Epithelial cell of esophagus (primary cell): ENCODE results near the gene LVRN.

Experiments
- DNase-seq: peaks from one replicate; pipeline ENCODE4 v3.0.0; 2010; ENCODE audit warnings: low read depth
- H3K4me3 ChIP-seq: 2 replicates; pipeline ENCODE4 v1.5.1; 2011; ENCODE audit warnings: mild to moderate bottlenecking, low read length, control low read depth
- TF ChIP-seq, protein P1 (sequence below): IDR thresholded peaks from 2 replicates; pipeline ENCODE4 v1.5.1; 2011; ENCODE audit warnings: low read depth, mild to moderate bottlenecking, low read length, control low read depth, inconsistent platforms; ENCODE audit not compliant: insufficient read depth; ENCODE audit errors: missing control alignments

The LVRN gene

DNA sequence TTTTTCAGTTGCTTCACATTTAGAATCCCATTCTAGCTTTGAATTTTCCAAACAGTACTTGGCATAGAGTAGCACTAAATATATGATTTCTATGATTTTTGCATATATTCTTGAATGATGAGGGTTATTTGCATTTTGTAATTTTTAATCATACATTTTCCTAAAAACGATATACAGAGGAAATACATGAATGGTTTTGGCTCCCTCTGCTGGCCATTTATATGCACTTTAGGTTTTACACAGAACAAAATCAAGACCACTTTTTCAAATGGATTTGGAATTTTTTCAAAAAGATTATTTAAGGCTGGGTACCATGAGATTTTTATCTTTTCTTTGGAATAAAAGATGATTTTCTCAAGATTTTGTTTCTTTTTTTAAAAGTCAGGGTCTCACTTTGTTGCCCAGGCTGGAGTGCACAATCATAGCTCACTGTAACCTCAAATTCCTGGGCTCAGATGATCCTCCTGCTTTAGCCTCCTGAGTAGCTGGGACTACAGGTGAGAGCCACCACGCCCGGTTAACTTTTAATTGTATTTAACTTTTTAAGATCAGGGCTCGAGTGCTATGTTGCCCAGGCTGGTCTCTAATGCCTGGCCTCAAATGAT lies 105.9 kb downstream of the LVRN start:
- TF ChIP-seq, protein P1, sequence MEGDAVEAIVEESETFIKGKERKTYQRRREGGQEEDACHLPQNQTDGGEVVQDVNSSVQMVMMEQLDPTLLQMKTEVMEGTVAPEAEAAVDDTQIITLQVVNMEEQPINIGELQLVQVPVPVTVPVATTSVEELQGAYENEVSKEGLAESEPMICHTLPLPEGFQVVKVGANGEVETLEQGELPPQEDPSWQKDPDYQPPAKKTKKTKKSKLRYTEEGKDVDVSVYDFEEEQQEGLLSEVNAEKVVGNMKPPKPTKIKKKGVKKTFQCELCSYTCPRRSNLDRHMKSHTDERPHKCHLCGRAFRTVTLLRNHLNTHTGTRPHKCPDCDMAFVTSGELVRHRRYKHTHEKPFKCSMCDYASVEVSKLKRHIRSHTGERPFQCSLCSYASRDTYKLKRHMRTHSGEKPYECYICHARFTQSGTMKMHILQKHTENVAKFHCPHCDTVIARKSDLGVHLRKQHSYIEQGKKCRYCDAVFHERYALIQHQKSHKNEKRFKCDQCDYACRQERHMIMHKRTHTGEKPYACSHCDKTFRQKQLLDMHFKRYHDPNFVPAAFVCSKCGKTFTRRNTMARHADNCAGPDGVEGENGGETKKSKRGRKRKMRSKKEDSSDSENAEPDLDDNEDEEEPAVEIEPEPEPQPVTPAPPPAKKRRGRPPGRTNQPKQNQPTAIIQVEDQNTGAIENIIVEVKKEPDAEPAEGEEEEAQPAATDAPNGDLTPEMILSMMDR = peak; percentile 69
- DNase-seq = peak; percentile 61
- no peak overlapping the region for H3K4me3 ChIP-seq

DNA sequence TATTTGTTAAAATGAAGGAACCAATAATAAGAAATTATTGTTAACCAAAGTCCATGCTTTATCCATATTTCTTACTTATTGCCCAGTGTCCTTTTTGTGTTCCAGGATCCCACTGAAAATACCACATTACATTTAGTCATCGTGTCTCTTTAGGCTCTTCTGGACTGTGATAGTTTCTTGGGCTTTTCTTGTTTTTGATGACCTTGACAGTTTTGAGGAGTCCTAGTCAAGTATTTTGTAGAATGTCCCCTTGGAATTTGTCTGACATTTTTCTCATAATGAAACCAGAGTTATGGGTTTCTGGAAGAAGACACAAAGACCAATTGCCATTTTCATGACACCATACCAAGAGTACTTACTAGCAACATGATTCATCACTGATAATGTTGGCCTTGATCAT lies 108.9 kb downstream of the LVRN start:
- TF ChIP-seq, protein P1 = no peak
- no peak for DNase-seq
- no peak overlapping the region for H3K4me3 ChIP-seq

DNA sequence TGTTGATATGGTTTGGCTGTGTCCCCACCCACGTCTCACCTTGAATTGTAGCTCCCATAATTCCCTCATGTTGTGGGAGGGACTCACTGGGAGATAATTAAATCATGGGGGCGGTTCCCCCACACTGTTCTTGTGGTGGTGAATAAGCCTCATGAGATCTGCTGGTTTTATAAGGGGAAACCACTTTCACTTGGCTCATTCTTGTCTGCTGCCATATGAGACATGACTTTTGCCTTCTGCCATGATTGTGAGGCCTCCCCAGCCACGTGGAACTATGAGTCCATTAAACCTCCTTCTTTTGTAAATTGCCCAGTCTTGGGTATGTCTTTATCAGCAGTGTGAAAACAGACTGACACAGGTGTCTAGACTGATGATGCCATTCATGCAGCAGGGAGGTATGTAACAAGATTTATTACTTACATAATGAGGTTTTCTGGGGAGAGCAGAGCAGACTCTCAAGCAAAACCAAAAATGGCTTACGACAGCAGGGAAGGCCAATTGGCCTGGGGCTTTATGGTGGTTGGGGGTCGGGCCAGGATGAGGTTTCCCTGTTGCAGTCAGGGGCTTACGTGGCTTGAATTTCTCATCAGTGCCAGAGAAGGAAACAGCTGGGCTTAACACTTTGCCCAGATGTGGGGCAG lies 113.0 kb downstream of the LVRN start:
- no peak for DNase-seq
- TF ChIP-seq, protein P1 = no peak
- H3K4me3 ChIP-seq = no peak overlapping the region

DNA sequence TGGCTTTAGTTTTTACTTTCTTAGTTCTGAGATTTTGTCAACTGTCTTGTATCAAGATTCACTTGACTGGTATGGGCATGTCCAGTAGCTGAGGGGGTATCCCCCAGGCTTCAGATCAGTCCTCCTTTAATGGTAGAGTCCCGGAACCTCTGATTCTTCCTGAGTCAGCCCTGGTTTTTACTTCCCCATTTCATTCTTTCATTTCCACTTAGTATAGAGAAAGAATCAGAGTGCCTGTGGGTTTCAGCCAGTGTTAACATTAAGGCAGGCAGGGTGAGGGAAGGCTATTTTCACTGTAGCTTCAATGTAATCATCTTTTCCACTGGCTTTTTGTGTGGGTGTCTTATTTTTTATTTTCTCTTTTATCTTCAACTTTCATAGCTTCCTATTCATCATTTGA lies 114.2 kb downstream of the LVRN start:
- TF ChIP-seq, protein P1 = no peak
- DNase-seq = peak; percentile 10
- H3K4me3 ChIP-seq = no peak overlapping the region
